ENCODE measurements around the gene PIK3CG. TPM values are rescaled to one million over a fixed set of nuclear protein-coding genes. Genes with fewer than 3 reads are reported as not detected.

PIK3CG gene
- total and polyA plus RNA-seq, 2 donors (not counting 1 experiment from before 2014, with no cell fraction given): 13.3 to 44.8 TPM

DNA sequence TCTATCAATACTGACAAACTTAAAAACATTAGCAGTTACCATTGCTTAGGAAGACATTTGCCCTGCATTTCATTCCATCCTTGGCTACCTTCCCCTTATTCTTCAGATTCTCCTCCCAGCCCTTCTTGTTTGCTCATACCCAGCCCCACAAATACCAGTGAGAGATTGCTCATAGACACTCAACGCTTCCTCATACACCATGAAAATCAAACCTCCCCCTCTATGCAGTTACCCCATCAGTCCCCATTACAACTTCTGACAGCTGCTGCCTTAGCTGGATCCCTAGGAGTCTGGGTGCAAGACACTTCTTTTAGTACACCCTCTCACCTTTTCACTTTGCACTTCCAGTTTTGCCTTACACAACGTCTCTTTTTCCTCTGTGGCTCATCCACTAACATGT lies 28.3 kb upstream of the PIK3CG start:
- Histone ChIP-seq H3K79me2 (ENCODE audit: control insufficient read depth, insufficient read depth, low read length) (no peaks in the 10 kb centered on the region), H2AFZ (ENCODE audit: insufficient read depth, low read depth, low read length, poor library complexity, severe bottlenecking) (no peak overlapping the region), H3K9me3 (ENCODE audit: control extremely low read depth in 1 of 3, control insufficient read depth in 2 of 3, insufficient read depth in 1 of 3, low read length in 2 of 3) (no peaks in the 10 kb centered on the region), H3K36me3 (replicated peaks in 1 of 2; ENCODE audit: control extremely low read depth in 1 of 2, control insufficient read depth in 1 of 2, extremely low read depth in 1 of 2, insufficient read depth in 2 of 2, low read length in 1 of 2) (no peaks in the 10 kb centered on the region), H3K4me1 (ENCODE audit: control insufficient read depth in 2 of 2, insufficient read depth in 2 of 2, low read length in 2 of 2) (peaks cover 4 to 12% of the 10 kb centered on the region in 2 donors), H3K27me3 (replicated peaks in 1 of 4; ENCODE audit: control extremely low read depth in 1 of 4, control insufficient read depth in 3 of 4, insufficient read depth in 4 of 4, low read length in 3 of 4) (no peaks in the 10 kb centered on the region), H3K4me2 (replicated peaks; ENCODE audit: low read depth, low read length, poor library complexity, severe bottlenecking) (no peak overlapping the region), H3K9ac (ENCODE audit: low read length) (no peak overlapping the region), H4K20me1 (ENCODE audit: control insufficient read depth, insufficient read depth, low read length, poor library complexity, severe bottlenecking) (no peaks in the 10 kb centered on the region), H3K4me3 (ENCODE audit: control extremely low read depth in 1 of 5, extremely low read depth in 1 of 5, insufficient read depth in 1 of 5, low read depth in 2 of 5, low read length in 4 of 5) (no peak overlapping the region), H3K27ac (ENCODE audit: low read length in 2 of 2) (no peak overlapping the region)
- Mint-ChIP-seq H3K9me3 (ENCODE audit: insufficient read depth) (no peaks in the 10 kb centered on the region), H3K27ac (no peak overlapping the region), H3K27me3 (no peaks in the 10 kb centered on the region), H3K4me3 (no peak overlapping the region), H3K4me1 (peaks cover 15% of the 10 kb centered on the region)
- no peak for DNase-seq
- ChIA-PET CTCF (no interaction called here), POLR2A (no interaction called here)
- intact Hi-C loops (cut with micrococcal nuclease): no loop called here
- TF ChIP-seq, protein P1, sequence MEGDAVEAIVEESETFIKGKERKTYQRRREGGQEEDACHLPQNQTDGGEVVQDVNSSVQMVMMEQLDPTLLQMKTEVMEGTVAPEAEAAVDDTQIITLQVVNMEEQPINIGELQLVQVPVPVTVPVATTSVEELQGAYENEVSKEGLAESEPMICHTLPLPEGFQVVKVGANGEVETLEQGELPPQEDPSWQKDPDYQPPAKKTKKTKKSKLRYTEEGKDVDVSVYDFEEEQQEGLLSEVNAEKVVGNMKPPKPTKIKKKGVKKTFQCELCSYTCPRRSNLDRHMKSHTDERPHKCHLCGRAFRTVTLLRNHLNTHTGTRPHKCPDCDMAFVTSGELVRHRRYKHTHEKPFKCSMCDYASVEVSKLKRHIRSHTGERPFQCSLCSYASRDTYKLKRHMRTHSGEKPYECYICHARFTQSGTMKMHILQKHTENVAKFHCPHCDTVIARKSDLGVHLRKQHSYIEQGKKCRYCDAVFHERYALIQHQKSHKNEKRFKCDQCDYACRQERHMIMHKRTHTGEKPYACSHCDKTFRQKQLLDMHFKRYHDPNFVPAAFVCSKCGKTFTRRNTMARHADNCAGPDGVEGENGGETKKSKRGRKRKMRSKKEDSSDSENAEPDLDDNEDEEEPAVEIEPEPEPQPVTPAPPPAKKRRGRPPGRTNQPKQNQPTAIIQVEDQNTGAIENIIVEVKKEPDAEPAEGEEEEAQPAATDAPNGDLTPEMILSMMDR (IDR thresholded peaks at IDR 0.05): no peak
- TF ChIP-seq EZH2 (IDR thresholded peaks at IDR 0.05; ENCODE audit: borderline replicate concordance, insufficient read depth, low read depth, low read length, poor library complexity, severe bottlenecking): no peak
- WGBS (ENCODE audit: insufficient coverage): 89% methylated on average over 2 of the region's 2 CpGs
- ATAC-seq (ENCODE audit: low read depth): no peak

- Mint-ChIP-seq H3K4me1 (peaks cover 19% of the 10 kb centered on the region), H3K4me3 (peak overlapping the region; percentile 18), H3K9me3 (ENCODE audit: insufficient read depth) (no peaks in the 10 kb centered on the region), H3K27me3 (no peaks in the 10 kb centered on the region), H3K27ac (no peak overlapping the region)
- Histone ChIP-seq H3K79me2 (ENCODE audit: control insufficient read depth, insufficient read depth, low read length) (no peaks in the 10 kb centered on the region), H3K36me3 (replicated peaks in 1 of 2; ENCODE audit: control extremely low read depth in 1 of 2, control insufficient read depth in 1 of 2, extremely low read depth in 1 of 2, insufficient read depth in 2 of 2, low read length in 1 of 2) (no peaks in the 10 kb centered on the region), H4K20me1 (ENCODE audit: control insufficient read depth, insufficient read depth, low read length, poor library complexity, severe bottlenecking) (no peaks in the 10 kb centered on the region), H3K27ac (ENCODE audit: low read length in 2 of 2) (no peak overlapping the region), H3K4me2 (replicated peaks; ENCODE audit: low read depth, low read length, poor library complexity, severe bottlenecking) (peak overlapping the region; percentile 2), H3K9ac (ENCODE audit: low read length) (no peak overlapping the region), H3K4me3 (ENCODE audit: control extremely low read depth in 1 of 5, extremely low read depth in 1 of 5, insufficient read depth in 1 of 5, low read depth in 2 of 5, low read length in 4 of 5) (no peak overlapping the region), H3K27me3 (replicated peaks in 1 of 4; ENCODE audit: control extremely low read depth in 1 of 4, control insufficient read depth in 3 of 4, insufficient read depth in 4 of 4, low read length in 3 of 4) (no peaks in the 10 kb centered on the region), H2AFZ (ENCODE audit: insufficient read depth, low read depth, low read length, poor library complexity, severe bottlenecking) (no peak overlapping the region), H3K4me1 (ENCODE audit: control insufficient read depth in 2 of 2, insufficient read depth in 2 of 2, low read length in 2 of 2) (peaks cover 4 to 12% of the 10 kb centered on the region in 2 donors), H3K9me3 (ENCODE audit: control extremely low read depth in 1 of 3, control insufficient read depth in 2 of 3, insufficient read depth in 1 of 3, low read length in 2 of 3) (no peaks in the 10 kb centered on the region)
- ATAC-seq (ENCODE audit: low read depth): peak; percentile 39
- DNase-seq: peak; percentile 29
- WGBS (ENCODE audit: insufficient coverage): no CpG with 5 or more reads among the region's 2 CpGs
- intact Hi-C loops (cut with micrococcal nuclease): no loop called here
- CTCF ChIA-PET: no interaction called here
- POLR2A ChIA-PET: no interaction called here
- TF ChIP-seq, protein P1 (IDR thresholded peaks at IDR 0.05): no peak
- no peak for TF ChIP-seq EZH2 (IDR thresholded peaks at IDR 0.05; ENCODE audit: borderline replicate concordance, insufficient read depth, low read depth, low read length, poor library complexity, severe bottlenecking)
Observed at GRCh38 chr7:106839511-106839910, 25.6 kb upstream of the PIK3CG start.

Measured in B cell (primary cell).